T-helper 2 cell treated with Interferon-gamma antibody and Interleukin-4, amounts not matched to agents 100 ng/mL and 5 ng/mL, for 36 hours (primary cell): Measurements from ENCODE around the gene IRGC. TPM values are rescaled to one million over a fixed set of nuclear protein-coding genes. Genes with fewer than 3 reads are reported as not detected.

Source experiments
- intact Hi-C: fragments of 100-400 bp; cut with micrococcal nuclease; formaldehyde crosslinking; loops from one replicate; pipeline ENCODE4 v1.15.1; 2023
- total RNA-seq: library from RNA; stranded (reverse); gene quantifications from 2 replicates; pipeline ENCODE4 v1.2.3, GENCODE V29; 2022

Gene IRGC
- total RNA-seq, 1 donor from 2014 or later, result not detected

GRCh38 chr19:43721469-43722048 lies 5.7 kb downstream of the IRGC start:
- intact Hi-C loops, result loop anchor here (5.0 kb wide), 1 partner anchor 114 kb away; no protein-coding TSS in a partner anchor

- intact Hi-C loops, result loop anchor here (5.0 kb wide), 1 partner anchor 116 kb away; no protein-coding TSS in a partner anchor
Observed at GRCh38 chr19:43723588-43723987, 7.7 kb downstream of the IRGC start.

- intact Hi-C loops, result loop anchor here (5.0 kb wide), 1 partner anchor 118 kb away; no protein-coding TSS in a partner anchor
Observed at GRCh38 chr19:43724896-43725295, 9.0 kb downstream of the IRGC start.

GRCh38 chr19:43725468-43725867 lies 9.6 kb downstream of the IRGC start:
- intact Hi-C loops, result no loop called here

- intact Hi-C loops, result no loop called here
Observed at GRCh38 chr19:43726736-43727592, 11.1 kb downstream of the IRGC start.

GRCh38 chr19:43727593-43727853 lies 11.6 kb downstream of the IRGC start:
- intact Hi-C loops, result no loop called here

- intact Hi-C loops, result no loop called here
Observed at GRCh38 chr19:43729919-43730318, 14.0 kb downstream of the IRGC start.

GRCh38 chr19:43731346-43731745 lies 15.5 kb downstream of the IRGC start:
- intact Hi-C loops, result no loop called here

GRCh38 chr19:43731846-43732245 lies 16.0 kb downstream of the IRGC start:
- intact Hi-C loops, result no loop called here

GRCh38 chr19:43735013-43735412 lies 19.1 kb downstream of the IRGC start:
- intact Hi-C loops, result no loop called here

- intact Hi-C loops, result no loop called here
Observed at GRCh38 chr19:43735957-43736356, 20.1 kb downstream of the IRGC start.

GRCh38 chr19:43738780-43739211 lies 22.9 kb downstream of the IRGC start:
- intact Hi-C loops, result no loop called here

- intact Hi-C loops, result no loop called here
Observed at GRCh38 chr19:43739439-43740235, 23.8 kb downstream of the IRGC start.

- intact Hi-C loops, result no loop called here
Observed at GRCh38 chr19:43741075-43741825, 25.4 kb downstream of the IRGC start.

GRCh38 chr19:43743059-43743458 lies 27.2 kb downstream of the IRGC start:
- intact Hi-C loops, result no loop called here

GRCh38 chr19:43747557-43748204 lies 31.8 kb downstream of the IRGC start:
- intact Hi-C loops, result no loop called here

GRCh38 chr19:43748205-43748594 lies 32.3 kb downstream of the IRGC start:
- intact Hi-C loops, result no loop called here

GRCh38 chr19:43748685-43749084 lies 32.8 kb downstream of the IRGC start:
- intact Hi-C loops, result no loop called here

- intact Hi-C loops, result no loop called here
Observed at GRCh38 chr19:43749152-43749551, 33.3 kb downstream of the IRGC start.

- intact Hi-C loops, result loop anchor here (10.0 kb wide), 2 partner anchors 215 to 1145 kb away; partner anchors contain the start of genes TOMM40 and ZNF575
Observed at GRCh38 chr19:43749898-43750297, 34.0 kb downstream of the IRGC start.
